Neuronal stem cell (in vitro differentiated cells): ENCODE data around the gene CYP2A6.
"Not testable (repeated sequence)": the region's sequence is repeated elsewhere in the genome, so short reads cannot be mapped to it uniquely, and the experiment has no call there.

Source experiments
- DNase-seq: peaks from one replicate; pipeline ENCODE4 v3.0.0-alpha.2; 2013; ENCODE audit warnings: low spot score
- H2AFZ ChIP-seq: one replicate; pipeline ENCODE4 v1.6.1; 2013; ENCODE audit warnings: mild to moderate bottlenecking, low read length, inconsistent platforms
- H2AK5ac ChIP-seq: 2 replicates; pipeline ENCODE4 v1.6.1; 2013; ENCODE audit warnings: low read depth, mild to moderate bottlenecking, inconsistent platforms, low read length, moderate library complexity, mixed read lengths
- H2BK120ac ChIP-seq: 2 replicates; pipeline ENCODE4 v1.6.1; 2013; ENCODE audit warnings: low read depth, mild to moderate bottlenecking, inconsistent platforms, low read length, moderate library complexity, mixed read lengths
- H2BK12ac ChIP-seq: one replicate; pipeline ENCODE4 v1.6.1; 2013; ENCODE audit warnings: low read length, inconsistent platforms
- H2BK15ac ChIP-seq: 2 replicates; pipeline ENCODE4 v1.6.1; 2013; ENCODE audit warnings: mild to moderate bottlenecking, low read length, inconsistent platforms, mixed read lengths
- H2BK5ac ChIP-seq: one replicate; pipeline ENCODE4 v1.6.1; 2013; ENCODE audit warnings: inconsistent platforms, mild to moderate bottlenecking, low read length, moderate library complexity
- H3K14ac ChIP-seq: one replicate; pipeline ENCODE4 v1.6.1; 2013; ENCODE audit warnings: low read length, inconsistent platforms
- H3K18ac ChIP-seq: 2 replicates; pipeline ENCODE4 v1.6.1; 2013; ENCODE audit warnings: low read length, inconsistent platforms
- H3K23ac ChIP-seq: 2 replicates; pipeline ENCODE4 v1.6.1; 2013; ENCODE audit warnings: low read depth, mild to moderate bottlenecking, mixed read lengths, low read length, inconsistent platforms; ENCODE audit not compliant: poor library complexity
- H3K27ac ChIP-seq: replicated peaks from 3 replicates; pipeline ENCODE4 v1.5.1; 2013; ENCODE audit warnings: low read length, inconsistent platforms
- H3K27me3 ChIP-seq, 3 experiments: 2 replicates each; pipeline ENCODE4 v1.6.1; 2013; ENCODE audit warnings: low read length in 3 of 3, mild to moderate bottlenecking in 2 of 3, inconsistent platforms in 1 of 3, low read depth in 1 of 3, mixed read lengths in 1 of 3, moderate library complexity in 1 of 3; ENCODE audit not compliant: control insufficient read depth in 3 of 3, insufficient read depth in 3 of 3
- H3K36me3 ChIP-seq, 2 donors: replicated peaks in 1 of 2; 2 replicates each; pipeline ENCODE4 v1.6.1; 2013; ENCODE audit warnings: low read length in 2 of 2; ENCODE audit not compliant: control insufficient read depth in 2 of 2, insufficient read depth in 2 of 2
- H3K4ac ChIP-seq: 2 replicates; pipeline ENCODE4 v1.6.1; 2013; ENCODE audit warnings: inconsistent platforms, mild to moderate bottlenecking, low read length, moderate library complexity
- H3K4me1 ChIP-seq, 2 donors: 1 replicate in 1 of 2; 2 replicates in 1 of 2; pipeline ENCODE4 v1.6.1; 2013; ENCODE audit warnings: low read length in 2 of 2, low read depth in 1 of 2; ENCODE audit not compliant: control insufficient read depth in 2 of 2, insufficient read depth in 1 of 2
- H3K4me2 ChIP-seq: one replicate; pipeline ENCODE4 v1.6.1; 2013; ENCODE audit warnings: mild to moderate bottlenecking, low read length, inconsistent platforms; ENCODE audit not compliant: insufficient read depth, poor library complexity, severe bottlenecking
- H3K4me3 ChIP-seq, 2 donors: 2 replicates each; pipeline ENCODE4 v1.5.1; 2013; ENCODE audit warnings: low read length in 2 of 2, mild to moderate bottlenecking in 2 of 2, inconsistent platforms in 1 of 2, moderate library complexity in 1 of 2
- H3K79me1 ChIP-seq: one replicate; pipeline ENCODE4 v1.6.1; 2013; ENCODE audit warnings: low read depth, mild to moderate bottlenecking, inconsistent platforms, low read length, moderate library complexity
- H3K9ac ChIP-seq: one replicate; pipeline ENCODE4 v1.6.1; 2013; ENCODE audit warnings: mild to moderate bottlenecking, low read depth, low read length, inconsistent platforms; ENCODE audit not compliant: poor library complexity
- H3K9me3 ChIP-seq, 2 donors: replicated peaks in 1 of 2; 2 replicates each; pipeline versions ENCODE3 to v1.6.1; 2013; ENCODE audit warnings: low read length in 2 of 2, mild to moderate bottlenecking in 2 of 2, inconsistent platforms in 1 of 2, low read depth in 1 of 2, mixed read lengths in 1 of 2, moderate library complexity in 1 of 2; ENCODE audit not compliant: control insufficient read depth in 2 of 2, insufficient read depth in 1 of 2
- H4K8ac ChIP-seq: one replicate; pipeline ENCODE4 v1.6.1; 2013; ENCODE audit warnings: low read depth, mild to moderate bottlenecking, inconsistent platforms, low read length, moderate library complexity
- H4K91ac ChIP-seq: one replicate; pipeline ENCODE4 v1.6.1; 2013; ENCODE audit warnings: low read length, low read depth, mild to moderate bottlenecking, inconsistent platforms; ENCODE audit not compliant: poor library complexity
- WGBS, 2 donors: extraction: QIAGEN DNeasy Blood & Tissue Kit; methylation state at CpG; one replicate each; pipeline ENCODE4 v1.1.7; 2013; ENCODE audit warnings: missing lambda C conversion rate in 2 of 2, mixed read lengths in 1 of 2; ENCODE audit not compliant: insufficient read length in 2 of 2, insufficient replicate concordance in 1 of 2; ENCODE audit errors: extremely low coverage in 2 of 2; 5-methylcytosine and 5-hydroxymethylcytosine counted together

The CYP2A6 gene

DNA sequence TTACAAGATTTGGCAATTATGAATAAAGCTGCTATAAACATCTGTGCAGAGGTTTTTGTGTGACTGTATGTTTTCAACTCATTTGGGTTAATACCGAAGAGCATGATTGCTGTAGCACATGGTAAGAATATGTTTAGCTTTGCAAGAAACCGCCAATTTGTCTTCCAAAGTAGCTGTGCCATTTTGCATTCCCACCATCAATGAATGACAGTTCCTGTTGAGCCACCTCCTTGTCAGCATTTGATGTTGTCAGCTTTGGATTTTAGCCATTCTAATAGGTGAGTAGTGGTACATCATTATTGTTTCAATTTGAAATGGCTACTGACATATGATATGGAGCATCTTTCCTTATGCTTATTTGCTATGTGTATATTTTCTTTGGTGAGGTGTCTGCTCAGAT is 23.6 kb upstream of the CYP2A6 start:
- H4K91ac ChIP-seq, H3K79me1 ChIP-seq, H2AK5ac ChIP-seq, H4K8ac ChIP-seq, H2BK15ac ChIP-seq, H3K4me2 ChIP-seq, H3K4ac ChIP-seq, H3K27ac ChIP-seq, H3K9me3 ChIP-seq, H2BK120ac ChIP-seq, H3K36me3 ChIP-seq, H3K18ac ChIP-seq, H2BK12ac ChIP-seq, DNase-seq, H2BK5ac ChIP-seq, H3K14ac ChIP-seq, H3K4me3 ChIP-seq, H3K4me1 ChIP-seq, H2AFZ ChIP-seq, H3K9ac ChIP-seq, H3K23ac ChIP-seq: not testable (repeated sequence)
- peaks cover 0 to 12% (median 0%) of the 10 kb centered on the region in 3 experiments for H3K27me3 ChIP-seq
- no CpG with 5 or more reads among the region's 2 CpGs for WGBS, 2 donors

DNA sequence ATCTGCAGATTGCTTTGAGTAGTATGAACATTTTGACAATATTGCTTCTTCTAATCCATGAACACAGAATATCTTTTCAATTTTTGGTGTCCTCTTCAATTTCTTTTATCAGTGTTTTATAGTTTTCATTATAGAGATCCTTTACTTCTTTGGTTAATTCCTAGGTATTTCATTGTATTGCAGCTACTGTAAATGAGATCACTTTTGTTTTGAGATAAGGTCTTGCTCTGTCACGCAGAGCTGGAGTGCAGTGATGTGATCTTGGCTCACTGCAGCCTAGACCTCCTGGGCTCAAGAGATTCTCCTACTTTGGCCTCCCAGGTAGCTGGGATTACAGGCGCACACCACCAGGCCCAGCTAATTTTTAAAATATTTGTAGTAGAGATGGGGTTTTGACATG is 22.0 kb upstream of the CYP2A6 start:
- H3K4ac ChIP-seq = no peak overlapping the region
- no peak overlapping the region for H4K91ac ChIP-seq
- no peak overlapping the region for H3K4me3 ChIP-seq
- H3K4me2 ChIP-seq = no peak overlapping the region
- H3K4me1 ChIP-seq = no peaks in the 10 kb centered on the region
- no peak overlapping the region for H2BK120ac ChIP-seq
- H3K14ac ChIP-seq = no peak overlapping the region
- H2BK15ac ChIP-seq = no peak overlapping the region
- no peak overlapping the region for H2BK5ac ChIP-seq
- peaks cover 0 to 9% (median 0%) of the 10 kb centered on the region in 3 experiments for H3K27me3 ChIP-seq
- no peak overlapping the region for H2AFZ ChIP-seq
- no peak overlapping the region for H3K27ac ChIP-seq
- H2AK5ac ChIP-seq = no peak overlapping the region
- no peak overlapping the region for H2BK12ac ChIP-seq
- H3K18ac ChIP-seq = no peak overlapping the region
- no CpG with 5 or more reads among the region's 2 CpGs for WGBS, 2 donors
- no peaks in the 10 kb centered on the region for H3K79me1 ChIP-seq
- H3K9me3 ChIP-seq = no peaks in the 10 kb centered on the region
- H3K23ac ChIP-seq = no peak overlapping the region
- H3K9ac ChIP-seq = no peak overlapping the region
- H3K36me3 ChIP-seq = no peaks in the 10 kb centered on the region
- DNase-seq = no peak
- H4K8ac ChIP-seq = no peak overlapping the region

GRCh38 chr19:40867701-40868100 is 17.5 kb upstream of the CYP2A6 start:
- H3K4ac ChIP-seq = no peak overlapping the region
- H3K9ac ChIP-seq = no peak overlapping the region
- H2AK5ac ChIP-seq = no peak overlapping the region
- no peak overlapping the region for H2BK120ac ChIP-seq
- no peak overlapping the region for H3K4me3 ChIP-seq
- no peak for DNase-seq
- H3K4me1 ChIP-seq = no peaks in the 10 kb centered on the region
- no peak overlapping the region for H3K23ac ChIP-seq
- H3K18ac ChIP-seq = no peak overlapping the region
- H3K36me3 ChIP-seq = no peaks in the 10 kb centered on the region
- no peak overlapping the region for H2BK5ac ChIP-seq
- H2BK12ac ChIP-seq = no peak overlapping the region
- H4K91ac ChIP-seq = no peak overlapping the region
- H2BK15ac ChIP-seq = no peak overlapping the region
- H4K8ac ChIP-seq = no peak overlapping the region
- H2AFZ ChIP-seq = no peak overlapping the region
- H3K14ac ChIP-seq = no peak overlapping the region
- H3K79me1 ChIP-seq = no peaks in the 10 kb centered on the region
- H3K9me3 ChIP-seq = no peaks in the 10 kb centered on the region
- no peaks in the 10 kb centered on the region for H3K27me3 ChIP-seq
- WGBS, 2 donors = no CpG with 5 or more reads among the region's 7 CpGs
- no peak overlapping the region for H3K27ac ChIP-seq
- no peak overlapping the region for H3K4me2 ChIP-seq

DNA sequence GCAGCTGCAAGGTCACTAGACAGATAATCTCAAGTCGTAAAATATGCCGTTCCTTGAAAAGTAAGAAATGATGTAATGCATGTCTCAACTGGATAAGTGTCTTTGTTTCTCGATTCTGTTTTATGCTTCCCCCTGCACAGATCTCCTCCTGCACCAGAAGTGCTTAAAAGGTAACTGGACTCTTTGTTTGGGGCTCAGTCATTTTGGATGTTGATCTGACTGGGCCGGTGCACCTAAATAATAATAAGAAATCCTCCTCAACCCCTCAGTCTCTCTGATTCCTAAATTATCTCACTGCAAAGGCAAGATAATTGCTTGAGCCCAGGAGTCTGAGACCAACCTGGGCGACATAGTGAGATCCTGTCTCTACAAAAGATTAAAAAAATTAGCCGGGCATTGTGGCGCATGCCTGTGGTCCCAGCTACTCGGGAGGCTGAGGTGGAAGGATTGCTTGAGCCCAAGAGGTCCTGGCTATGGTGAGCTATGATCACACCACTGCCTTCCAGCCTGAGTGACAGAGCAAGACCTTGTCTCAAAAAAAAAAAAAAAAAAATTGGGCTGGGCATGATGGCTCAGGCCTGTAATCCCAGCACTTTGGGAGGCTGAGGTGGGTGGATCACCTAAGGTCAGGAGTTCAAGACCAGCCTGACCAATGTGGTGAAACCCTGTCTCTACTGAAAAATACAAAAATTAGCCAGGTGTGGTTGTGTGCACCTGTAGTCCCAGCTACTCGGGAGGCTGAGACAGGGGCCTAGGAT is 14.7 kb upstream of the CYP2A6 start:
- not testable (repeated sequence) for H3K27me3 ChIP-seq, H3K4me1 ChIP-seq, H3K79me1 ChIP-seq, H3K9me3 ChIP-seq, DNase-seq, H2AK5ac ChIP-seq, H3K23ac ChIP-seq, H3K18ac ChIP-seq, H2BK15ac ChIP-seq, H3K14ac ChIP-seq, H3K9ac ChIP-seq, H2BK12ac ChIP-seq, H3K36me3 ChIP-seq, H4K8ac ChIP-seq, H3K4me2 ChIP-seq, H2BK120ac ChIP-seq, H3K4ac ChIP-seq, H2BK5ac ChIP-seq, H3K4me3 ChIP-seq, H4K91ac ChIP-seq, H2AFZ ChIP-seq, H3K27ac ChIP-seq
- WGBS, 2 donors = no CpG with 5 or more reads among the region's 9 CpGs
